SKM-1 treated with dmso at 0.1 percent for 144 hours (cell line): ENCODE data around the gene SMCO4.

ENCODE experiments used
- DNase-seq: peaks from one replicate; lab custom pipeline; 2025; ENCODE audit not compliant: unreplicated experiment; lab: John Stamatoyannopoulos, UW

Gene SMCO4

DNA sequence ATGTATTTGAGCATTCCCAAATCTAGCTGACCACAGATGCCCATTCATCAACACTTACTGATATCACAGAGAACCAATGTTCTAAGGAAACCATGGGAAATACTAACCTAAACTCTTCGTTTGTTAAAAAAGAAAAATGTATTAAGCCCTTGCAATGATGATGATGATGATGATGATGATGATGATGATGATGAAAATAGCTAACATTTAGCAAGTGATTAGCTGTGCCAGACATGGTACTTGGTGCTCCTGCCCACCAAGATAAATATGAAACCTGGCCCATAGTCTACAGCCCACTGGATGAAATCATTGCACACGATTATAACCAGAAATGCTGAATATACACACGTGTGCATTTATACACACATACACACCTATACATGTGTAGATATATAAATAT is 37.5 kb downstream of the SMCO4 start:
- DNase-seq: no peak

DNA sequence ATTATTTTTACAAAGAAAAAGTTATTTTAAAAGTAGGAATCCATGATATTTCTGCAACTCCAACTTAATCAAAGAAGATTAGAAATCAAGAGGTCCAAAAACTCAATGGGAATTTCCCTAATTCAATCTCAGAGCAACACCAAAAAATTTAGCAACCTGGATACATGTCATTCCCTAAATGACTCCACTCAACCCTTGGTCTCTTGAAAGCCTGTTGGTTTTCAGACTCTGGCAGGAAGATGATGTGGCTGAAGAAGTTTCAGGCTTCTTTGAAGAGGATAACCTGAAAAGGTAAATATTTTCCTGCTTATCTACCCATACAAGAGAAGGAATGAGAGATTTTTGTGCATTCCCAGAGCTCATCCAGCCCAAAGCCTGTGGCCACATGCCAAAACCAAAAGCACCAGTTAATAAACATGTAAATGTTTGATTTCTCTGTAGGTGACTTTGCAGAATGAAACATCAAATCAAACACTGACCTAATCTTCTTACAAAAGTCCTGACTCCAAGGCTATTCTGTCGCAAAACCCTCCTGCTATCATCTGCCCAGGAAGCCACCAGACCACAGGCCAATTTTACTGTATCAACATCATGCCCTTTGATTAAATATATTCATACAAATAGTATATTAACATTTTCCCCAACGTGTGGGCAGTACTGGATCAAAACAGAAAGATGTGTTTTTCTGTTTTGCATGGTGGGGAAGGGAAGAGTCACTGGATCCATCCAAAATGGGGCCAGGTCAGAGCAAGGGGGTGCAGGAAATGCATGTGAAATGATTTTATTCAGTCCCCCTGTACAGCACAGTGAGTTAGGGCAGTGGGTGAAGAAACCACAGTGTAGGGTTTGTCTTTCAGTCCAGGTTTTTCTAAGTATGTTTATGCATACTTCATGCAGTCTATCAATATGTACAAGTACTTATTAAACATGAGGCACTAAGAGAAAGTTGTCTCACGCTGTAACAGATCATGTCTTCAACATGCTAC is 38.8 kb downstream of the SMCO4 start:
- no peak for DNase-seq

DNA sequence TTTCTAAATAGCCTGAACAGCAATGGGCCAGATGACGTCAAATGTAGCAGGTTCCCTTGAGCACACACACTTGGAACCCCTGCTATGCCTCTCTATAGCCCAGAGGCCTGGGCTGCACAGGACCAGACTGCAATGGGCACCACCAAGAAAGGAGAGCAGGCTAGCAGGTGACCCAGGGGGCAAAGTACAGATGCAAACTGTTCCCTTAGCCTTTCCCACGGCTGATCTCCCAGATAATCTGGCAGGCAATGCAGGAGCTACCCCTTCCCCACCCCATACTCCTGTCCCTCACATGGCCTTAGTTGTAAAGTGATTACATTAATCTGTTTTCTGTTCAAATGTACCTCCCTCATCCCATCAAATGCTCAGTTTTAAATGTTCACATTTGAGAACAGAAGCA is 41.3 kb downstream of the SMCO4 start:
- DNase-seq: no peak

DNA sequence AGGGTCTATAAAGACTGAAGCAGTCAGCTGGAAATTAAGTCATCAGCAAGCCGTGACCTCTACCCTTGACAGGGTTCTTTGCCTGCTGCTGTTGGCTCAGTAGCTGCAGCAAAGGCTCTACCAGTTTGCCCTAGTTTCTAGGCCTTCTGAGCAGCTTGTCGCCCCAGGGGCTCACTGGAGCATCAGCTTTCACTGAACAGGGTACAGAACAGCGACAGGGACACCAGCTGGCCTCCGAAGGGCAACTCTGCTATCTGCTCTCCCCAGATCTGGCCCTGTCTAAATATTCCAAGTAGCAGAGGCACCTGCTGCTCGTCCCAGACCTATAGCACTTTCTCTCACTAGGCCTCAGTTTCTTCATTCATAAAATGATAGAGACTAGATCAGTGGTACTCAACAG is 42.4 kb downstream of the SMCO4 start:
- no peak for DNase-seq

DNA sequence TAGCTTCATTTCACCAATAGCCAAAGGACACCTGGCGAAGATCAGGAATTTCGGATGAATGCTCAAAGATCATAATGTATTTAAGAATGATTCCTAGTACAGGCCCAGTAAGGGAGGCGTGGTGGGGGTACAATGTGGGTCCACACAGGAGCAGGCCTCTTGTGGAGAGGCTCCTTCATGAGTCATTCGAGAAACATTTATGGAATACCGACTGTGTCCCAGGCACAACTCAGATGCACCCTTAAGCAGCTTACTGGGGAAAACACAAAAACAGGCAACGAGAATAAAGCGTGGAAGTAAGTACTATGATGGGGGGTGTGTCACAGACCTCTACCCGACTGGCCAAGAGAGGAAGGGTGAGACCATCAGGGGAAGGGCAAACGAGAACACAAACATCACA is 44.5 kb downstream of the SMCO4 start:
- no peak for DNase-seq

DNA sequence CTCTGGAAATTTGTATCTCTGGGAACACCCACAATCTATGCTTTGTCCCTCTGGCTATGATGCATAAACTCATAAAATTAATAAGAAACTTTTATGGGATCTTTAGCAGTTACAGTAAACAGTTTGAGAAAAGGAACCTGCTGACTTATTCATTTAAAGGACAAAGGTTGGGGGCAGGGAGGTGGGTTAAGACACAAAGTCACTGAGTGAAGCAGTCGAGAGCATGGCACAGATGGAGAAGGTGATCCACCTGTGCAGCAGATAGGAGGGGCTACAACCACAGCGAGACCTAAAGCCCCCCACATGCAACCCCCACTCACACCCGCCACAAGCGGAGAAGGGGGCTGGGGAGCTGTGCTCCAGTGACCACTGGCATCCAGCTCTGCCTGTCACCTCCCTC is 45.0 kb downstream of the SMCO4 start:
- DNase-seq: no peak

DNA sequence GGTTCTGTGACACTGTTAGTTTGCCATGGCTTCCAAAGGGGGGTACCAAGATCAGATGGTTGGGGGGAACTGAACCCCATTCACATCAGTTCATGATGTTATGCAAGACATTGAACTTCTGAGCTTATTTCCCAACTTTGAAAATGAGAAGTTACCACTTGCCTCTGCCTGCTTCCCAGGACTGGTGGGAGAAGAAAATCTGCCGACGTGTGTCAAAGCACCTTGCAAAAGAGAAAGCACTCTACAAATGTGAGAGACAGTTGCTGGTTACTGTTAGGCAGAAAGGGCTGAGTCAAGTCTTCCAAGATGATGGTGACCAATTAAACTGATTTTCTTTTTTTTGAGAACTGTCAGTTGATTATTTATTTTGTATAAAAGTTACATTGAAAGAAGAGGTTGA is 45.6 kb downstream of the SMCO4 start:
- DNase-seq: peak; percentile 58

DNA sequence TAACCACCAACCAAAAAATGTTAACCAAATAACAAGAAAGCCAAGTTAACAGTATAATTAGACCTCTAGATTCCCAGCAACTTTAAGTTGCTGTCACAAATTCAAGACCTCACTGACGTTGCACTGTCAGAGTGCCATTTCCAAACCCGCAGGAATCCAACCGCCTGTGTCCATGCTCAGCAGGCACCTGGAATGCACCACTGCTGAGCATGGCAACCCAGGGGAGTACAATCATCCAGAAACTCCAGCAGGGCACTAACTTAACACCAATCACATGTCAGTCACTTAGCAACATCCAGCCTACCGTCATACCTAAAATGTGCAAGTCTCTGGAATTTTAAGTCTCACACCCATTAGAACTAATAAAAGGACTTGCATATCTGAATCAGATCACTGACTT is 48.8 kb downstream of the SMCO4 start:
- DNase-seq: no peak

DNA sequence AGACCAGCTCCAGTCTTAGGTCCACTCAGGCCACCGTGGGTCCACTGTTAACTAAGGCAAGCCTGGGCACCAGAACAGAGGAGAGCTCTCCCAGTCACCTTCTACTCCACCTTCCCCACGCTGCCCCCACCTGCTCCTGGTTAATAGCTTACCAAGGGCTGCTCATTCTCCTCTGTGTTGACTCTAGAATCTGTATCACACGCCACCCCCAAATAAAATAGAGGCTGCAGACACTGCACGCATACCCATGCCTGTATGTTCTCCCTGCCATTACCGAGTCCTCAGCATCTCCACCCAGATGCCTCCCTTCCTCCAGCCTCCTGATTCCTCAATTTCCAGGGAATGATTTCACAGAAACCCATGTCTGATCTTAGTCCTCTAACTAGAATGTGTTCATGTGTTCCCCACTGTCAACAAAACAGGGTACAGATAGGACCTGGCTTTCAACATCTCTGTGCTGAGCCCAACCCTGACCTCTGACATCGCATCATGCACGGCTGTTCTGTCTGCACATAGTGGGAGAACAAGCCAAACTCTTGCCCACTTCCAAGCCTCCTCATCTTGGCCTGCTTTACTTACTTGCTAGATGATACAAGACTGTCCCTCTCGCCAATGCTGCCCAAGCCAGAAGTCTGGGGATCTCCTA is 49.8 kb downstream of the SMCO4 start:
- no peak for DNase-seq

DNA sequence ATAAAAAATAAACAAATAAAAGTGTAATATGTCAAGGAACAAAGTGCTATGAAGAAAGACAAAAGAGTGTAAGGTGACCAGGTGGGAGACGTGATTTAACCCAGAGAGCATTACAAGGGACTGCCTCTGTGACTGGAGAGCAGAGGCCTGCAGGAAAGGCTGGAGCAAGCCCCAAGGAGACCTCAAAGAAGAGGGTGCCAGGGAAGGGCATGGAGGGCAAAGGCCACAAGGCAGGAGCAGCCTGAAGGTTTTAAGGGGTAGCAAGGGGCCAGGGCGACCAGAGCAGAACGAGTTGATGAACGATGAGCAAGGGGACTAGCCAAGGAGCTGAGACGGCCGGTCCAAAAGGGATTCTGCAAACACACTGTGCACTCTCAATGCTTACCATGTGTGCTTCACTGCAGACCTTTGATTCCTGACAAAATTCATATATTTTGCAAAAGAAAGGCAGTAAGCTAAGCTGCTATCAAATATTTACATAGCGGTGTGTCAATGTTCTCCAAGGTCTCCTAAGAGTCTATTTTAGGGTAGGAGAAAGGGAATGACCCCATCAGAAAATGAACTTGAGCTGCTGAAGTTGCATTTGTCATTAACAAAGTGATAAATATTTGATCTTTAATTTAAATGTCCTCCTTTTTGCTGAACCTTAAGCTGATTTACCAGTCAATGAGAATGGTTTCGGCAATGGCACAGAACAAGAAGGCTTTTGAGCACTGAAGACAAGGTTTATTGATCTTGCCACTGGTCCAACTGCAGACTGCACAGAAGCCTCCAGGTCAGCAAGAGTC is 50.5 kb downstream of the SMCO4 start:
- no peak for DNase-seq

DNA sequence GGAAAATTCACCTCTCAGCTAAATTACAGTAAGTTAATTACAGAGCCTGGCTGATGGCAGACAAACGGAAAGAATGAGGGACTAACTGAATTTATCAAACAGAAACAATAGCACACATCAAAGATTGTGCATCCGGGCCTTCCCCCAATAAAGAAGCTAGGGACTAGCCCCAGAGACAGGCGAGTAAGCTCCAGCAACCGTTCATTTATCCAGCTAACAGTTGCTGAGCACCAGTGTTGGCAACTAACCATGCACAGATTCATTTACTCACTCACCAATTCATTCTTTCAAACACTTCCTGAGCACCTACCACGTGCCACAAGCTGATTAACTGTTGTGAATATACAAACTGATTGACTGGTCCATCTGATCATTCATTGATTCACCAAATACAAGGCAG is 51.2 kb downstream of the SMCO4 start:
- no peak for DNase-seq

DNA sequence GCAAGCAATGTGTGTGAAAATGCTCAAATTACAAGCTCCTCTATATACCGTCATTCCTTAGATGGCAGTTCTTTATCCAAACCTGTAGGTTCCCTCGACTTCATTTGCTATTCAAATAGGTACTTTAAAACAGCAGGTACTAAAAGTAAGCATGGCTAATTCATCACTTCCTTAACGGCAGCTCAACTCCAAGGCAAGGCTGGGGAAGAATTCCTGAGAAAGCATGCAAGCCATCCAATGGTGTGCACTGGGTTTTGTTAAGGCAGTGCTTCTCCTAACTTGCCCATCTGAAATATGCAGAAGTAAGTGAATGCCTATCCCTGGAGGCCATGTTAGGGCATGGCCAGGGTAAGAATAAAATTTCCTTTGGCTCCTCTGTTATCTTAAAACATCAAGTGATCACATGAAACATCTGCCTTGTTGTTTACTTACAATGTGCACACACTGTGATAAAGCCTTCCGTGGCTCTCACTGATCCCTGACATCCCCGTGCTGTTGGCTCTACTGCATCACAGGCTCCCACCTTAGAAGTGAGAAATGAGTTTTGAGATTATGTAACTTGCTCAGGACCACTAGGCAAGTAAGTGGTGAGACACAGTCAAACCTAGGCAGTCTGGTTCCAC is 52.1 kb downstream of the SMCO4 start:
- DNase-seq: no peak

DNA sequence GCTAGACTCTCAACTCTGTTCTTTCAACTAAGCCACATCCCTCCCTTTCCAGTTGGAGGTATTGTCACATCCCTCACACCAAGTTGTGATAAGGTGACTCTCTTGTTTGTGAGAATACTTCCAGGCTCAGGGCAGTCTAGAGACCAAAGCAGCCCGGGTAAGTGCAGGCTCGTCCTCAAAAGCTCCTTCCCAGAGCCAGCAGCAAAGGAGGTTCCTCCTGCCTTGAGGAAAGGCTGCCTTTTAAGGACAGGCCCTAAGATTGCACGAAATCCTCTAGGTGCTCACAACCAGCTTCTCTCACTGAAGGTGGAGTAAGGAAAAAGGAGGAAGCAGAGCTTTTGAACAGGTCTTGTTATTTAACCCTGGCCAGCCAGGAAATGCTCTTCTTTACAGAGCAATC is 53.4 kb downstream of the SMCO4 start:
- DNase-seq: no peak

DNA sequence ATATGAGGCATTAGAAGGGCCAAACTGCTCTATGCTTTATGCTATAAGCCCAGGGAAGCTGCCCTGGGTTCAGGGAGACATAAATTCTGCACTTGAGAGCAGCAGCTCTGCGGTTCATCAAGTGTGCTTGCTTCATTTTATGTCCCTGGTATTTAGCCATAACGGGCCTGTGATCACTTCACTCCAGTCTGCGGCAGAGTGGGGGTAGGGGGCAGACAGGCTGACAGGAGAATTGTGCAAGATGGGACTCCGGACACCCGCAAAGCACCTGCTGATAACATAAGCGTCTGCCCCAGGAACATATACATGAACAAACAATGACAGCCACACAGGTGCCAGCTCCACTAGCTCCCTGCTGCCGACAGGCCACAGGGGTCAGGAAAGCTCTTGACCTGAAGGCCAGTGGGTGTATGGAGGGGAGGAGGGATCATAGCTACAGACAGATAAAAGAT is 56.1 kb downstream of the SMCO4 start:
- no peak for DNase-seq

DNA sequence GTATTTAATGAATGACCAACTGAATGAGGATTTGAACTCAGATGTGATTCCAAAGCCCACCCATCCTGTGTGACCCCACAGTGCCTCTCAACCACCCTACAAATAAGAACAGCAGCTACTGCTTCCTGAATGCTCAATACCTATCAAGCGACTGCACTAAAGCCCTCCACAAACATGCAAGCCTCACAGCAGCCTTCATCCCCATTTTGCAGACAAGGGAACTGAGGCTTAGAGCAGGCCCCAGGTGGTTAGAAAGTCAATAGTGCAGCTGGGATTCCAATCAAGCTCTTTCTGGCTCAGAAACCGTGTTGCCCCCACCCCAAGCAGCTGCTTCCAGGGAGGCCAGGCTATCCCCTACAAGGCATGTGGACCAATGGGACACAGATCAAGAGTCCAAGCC is 57.2 kb downstream of the SMCO4 start:
- no peak for DNase-seq

DNA sequence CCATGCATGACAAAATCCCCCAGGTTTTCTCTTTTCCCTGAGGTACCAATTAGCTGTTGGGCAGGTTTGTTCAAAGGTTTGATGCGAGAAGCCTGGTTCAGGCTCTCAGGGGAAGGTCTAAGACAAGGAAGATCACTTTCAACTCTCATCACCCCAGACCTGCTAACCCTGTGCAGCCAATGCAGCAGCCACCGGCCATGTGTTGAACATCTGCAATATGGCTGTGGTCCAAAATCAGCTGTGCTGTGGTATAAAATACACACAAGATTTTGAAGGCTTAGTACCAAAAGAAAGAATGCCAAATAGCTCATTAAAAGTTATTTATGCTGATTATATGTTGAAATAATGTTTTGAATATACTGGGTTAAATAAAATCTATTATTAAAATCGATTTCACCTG is 58.5 kb downstream of the SMCO4 start:
- no peak for DNase-seq

DNA sequence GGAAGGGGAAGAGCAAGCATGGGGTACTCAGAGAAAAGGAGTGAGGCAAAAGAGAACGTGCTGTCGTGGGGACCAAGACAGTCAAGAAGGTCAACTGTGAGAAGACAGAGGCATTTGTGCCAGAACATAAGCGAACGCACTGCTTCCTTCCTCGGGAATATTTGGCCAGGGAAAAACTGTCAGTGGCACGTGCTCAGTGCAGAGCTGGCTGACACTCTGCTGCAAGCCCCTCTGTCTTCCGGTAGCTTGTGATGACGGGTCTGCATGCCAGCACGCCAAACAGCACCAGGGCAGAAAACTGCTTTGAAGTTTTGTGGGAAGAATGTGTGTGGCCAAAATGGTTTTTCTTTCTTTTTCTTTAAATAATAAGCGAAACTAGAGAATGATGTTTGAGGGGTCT is 60.6 kb downstream of the SMCO4 start:
- no peak for DNase-seq

DNA sequence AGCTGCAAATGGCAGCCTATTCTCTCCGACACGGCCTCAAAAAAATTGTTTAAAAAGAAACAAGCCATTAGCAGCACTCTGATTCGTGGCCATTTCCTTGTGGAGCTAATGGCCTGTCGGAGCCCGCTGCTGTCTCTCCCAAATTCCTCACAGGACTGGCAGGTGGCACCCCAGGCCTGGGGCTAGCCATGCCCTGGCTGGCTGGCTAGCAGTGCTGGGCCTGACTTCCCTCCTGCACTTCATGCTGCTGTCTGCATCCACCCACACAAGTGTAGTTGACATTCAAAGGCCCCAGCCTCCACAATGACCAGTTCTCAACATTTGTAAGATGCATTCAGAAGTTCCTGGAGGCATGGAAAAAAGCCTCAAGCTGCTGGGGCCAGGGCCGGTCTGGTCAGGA is 61.5 kb downstream of the SMCO4 start:
- DNase-seq: no peak

DNA sequence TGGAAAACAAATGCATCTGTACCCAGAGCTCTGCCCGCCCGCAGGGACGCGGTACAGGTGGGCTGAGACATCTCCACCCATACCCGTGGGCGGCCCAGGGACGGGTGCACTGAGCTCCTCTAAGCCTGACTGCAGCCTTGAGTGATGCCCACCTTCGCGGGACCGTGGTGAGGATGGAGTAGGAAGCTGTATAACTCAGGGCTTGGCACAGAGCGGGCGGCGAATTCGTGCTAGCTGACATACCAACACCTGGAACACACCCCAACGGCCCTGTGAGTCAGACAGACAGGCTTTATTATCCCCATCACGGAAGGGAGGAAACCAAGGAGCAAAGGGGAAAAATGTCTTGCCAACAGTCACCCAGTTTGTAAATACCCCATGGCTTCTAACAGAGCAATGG is 61.9 kb downstream of the SMCO4 start:
- DNase-seq: no peak

DNA sequence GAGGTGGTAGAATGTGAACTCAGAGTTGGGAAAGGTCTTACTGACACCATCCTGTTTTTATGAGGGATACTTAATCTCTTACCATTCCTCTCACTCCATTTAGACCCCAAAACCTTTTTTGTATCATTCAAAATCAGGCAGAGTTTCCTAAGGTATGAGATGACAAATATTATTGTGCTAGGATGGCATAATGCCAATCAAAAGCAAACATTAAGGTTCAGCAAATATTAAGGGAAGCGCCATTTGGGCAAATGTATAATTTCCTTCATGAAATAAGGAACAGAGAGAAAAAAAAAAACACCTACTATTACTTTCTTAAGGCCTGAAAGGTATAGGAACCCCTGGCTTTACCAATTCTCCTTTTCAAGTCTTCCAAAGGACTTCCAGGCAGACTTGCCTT is 62.4 kb downstream of the SMCO4 start:
- no peak for DNase-seq

DNA sequence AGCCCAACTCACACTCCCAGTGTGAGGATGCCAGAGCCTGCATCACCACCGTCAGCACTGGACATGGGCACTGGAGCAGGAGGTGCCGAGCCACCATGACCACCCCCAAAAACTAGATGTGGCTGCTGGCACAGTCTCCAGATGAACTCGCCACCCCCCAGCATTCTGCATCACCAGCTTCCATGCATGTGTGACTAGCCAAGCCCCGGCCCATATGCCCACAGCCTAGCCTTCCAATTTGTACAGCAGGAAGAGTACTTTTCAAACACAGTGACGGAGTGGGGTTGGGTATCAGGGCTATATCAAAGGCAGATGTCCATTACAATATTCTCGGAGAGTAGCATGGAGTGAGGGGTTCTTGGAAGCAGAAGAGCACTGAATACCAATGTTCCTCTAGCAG is 62.9 kb downstream of the SMCO4 start:
- no peak for DNase-seq
